ENCODE measurements around the gene WIPF3. TPM values are rescaled to one million over a fixed set of nuclear protein-coding genes. Genes with fewer than 3 reads are reported as not detected.

Gene WIPF3
- total RNA-seq, 1 donor from 2014 or later, result 4.0 TPM

- Mint-ChIP-seq H3K27ac (ENCODE audit: unreplicated experiment) (peak overlapping the region; percentile 68), H3K4me1 (peaks cover 20% of the 10 kb centered on the region), H3K27me3 (ENCODE audit: low read depth) (no peaks in the 10 kb centered on the region), H3K9me3 (no peaks in the 10 kb centered on the region), H3K36me3 (ENCODE audit: low read depth) (peaks cover 21% of the 10 kb centered on the region), H3K4me3 (no peak overlapping the region)
- DNase-seq (ENCODE audit: low read depth, low spot score), result no peak
- no peak for TF ChIP-seq CTCF (conservative IDR thresholded peaks at IDR 0.05)
Observed at GRCh38 chr7:29953726-29954347, 147.5 kb downstream of the WIPF3 start.

- Mint-ChIP-seq H3K4me3 (no peak overlapping the region), H3K27ac (ENCODE audit: unreplicated experiment) (no peak overlapping the region), H3K27me3 (ENCODE audit: low read depth) (no peaks in the 10 kb centered on the region), H3K36me3 (ENCODE audit: low read depth) (peaks cover 29% of the 10 kb centered on the region), H3K4me1 (peaks cover 22% of the 10 kb centered on the region), H3K9me3 (peaks cover 3% of the 10 kb centered on the region)
- no peak for TF ChIP-seq CTCF (conservative IDR thresholded peaks at IDR 0.05)
- DNase-seq (ENCODE audit: low read depth, low spot score), result no peak
Observed at GRCh38 chr7:29955075-29955792, 148.9 kb downstream of the WIPF3 start.

DNA sequence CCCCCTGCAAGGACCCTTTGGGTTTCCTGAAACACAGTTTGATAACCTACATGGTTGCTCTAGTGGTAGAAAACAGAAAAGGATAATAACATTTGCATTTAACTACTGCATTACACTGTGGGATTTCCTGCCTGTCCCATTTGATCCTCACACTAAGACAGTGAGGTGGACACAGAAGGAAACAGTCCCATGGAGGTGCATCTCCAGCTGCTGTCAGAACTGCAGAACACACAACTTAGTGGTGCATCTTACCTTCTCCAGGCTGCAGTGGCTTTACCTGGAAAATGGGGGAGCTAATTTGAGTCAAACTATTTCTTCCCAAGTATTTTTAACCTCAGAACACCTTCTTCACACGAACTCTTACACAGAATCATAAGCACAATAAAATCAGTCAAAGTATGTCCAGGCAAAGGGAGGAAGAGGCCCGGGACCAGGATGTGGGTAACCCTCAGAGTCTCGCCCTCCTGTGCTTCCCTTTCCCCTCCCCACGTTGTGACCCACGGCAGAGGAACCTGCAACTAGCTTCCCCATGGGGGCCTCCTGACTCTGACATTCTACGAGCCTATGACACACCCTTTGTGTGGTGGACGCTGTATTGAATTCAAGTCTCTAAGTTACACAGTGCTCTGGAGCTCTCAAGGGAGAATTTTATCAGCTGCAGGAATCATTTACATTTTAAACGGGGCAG, 149.6 kb downstream of the WIPF3 start:
- Mint-ChIP-seq H3K4me1 (peaks cover 22% of the 10 kb centered on the region), H3K4me3 (no peak overlapping the region), H3K36me3 (ENCODE audit: low read depth) (peaks cover 29% of the 10 kb centered on the region), H3K9me3 (peaks cover 3% of the 10 kb centered on the region), H3K27ac (ENCODE audit: unreplicated experiment) (no peak overlapping the region), H3K27me3 (ENCODE audit: low read depth) (no peaks in the 10 kb centered on the region)
- DNase-seq (ENCODE audit: low read depth, low spot score), result no peak
- TF ChIP-seq CTCF (conservative IDR thresholded peaks at IDR 0.05), result no peak

DNA sequence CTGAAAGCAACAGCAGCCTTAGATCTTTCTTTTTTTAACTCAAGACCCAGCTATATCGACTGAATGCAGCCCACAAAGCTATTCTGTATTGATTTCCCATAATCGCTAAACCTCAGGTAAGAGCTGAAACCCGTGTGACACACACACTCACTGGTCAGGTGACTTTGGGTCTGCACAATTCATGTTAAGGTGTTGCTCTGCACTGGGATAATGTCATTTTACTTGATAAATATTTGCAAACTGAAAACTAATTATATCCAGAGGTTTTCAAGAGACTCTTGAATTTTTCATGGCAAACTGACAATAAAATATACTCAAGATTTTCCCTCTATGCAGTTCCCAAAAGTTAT, 150.2 kb downstream of the WIPF3 start:
- H3K27me3 Mint-ChIP-seq (ENCODE audit: low read depth), result no peaks in the 10 kb centered on the region
- no peak overlapping the region for H3K27ac Mint-ChIP-seq (ENCODE audit: unreplicated experiment)
- peaks cover 3% of the 10 kb centered on the region for H3K9me3 Mint-ChIP-seq
- peaks cover 26% of the 10 kb centered on the region for H3K36me3 Mint-ChIP-seq (ENCODE audit: low read depth)
- peaks cover 22% of the 10 kb centered on the region for H3K4me1 Mint-ChIP-seq
- no peak for TF ChIP-seq CTCF (conservative IDR thresholded peaks at IDR 0.05)
- H3K4me3 Mint-ChIP-seq, result no peak overlapping the region
- DNase-seq (ENCODE audit: low read depth, low spot score), result no peak

GRCh38 chr7:29957521-29958310, 151.4 kb downstream of the WIPF3 start:
- H3K36me3 Mint-ChIP-seq (ENCODE audit: low read depth), result peaks cover 26% of the 10 kb centered on the region
- H3K27ac Mint-ChIP-seq (ENCODE audit: unreplicated experiment), result no peak overlapping the region
- no peak for DNase-seq (ENCODE audit: low read depth, low spot score)
- no peaks in the 10 kb centered on the region for H3K27me3 Mint-ChIP-seq (ENCODE audit: low read depth)
- peaks cover 22% of the 10 kb centered on the region for H3K4me1 Mint-ChIP-seq
- peaks cover 3% of the 10 kb centered on the region for H3K9me3 Mint-ChIP-seq
- no peak for TF ChIP-seq CTCF (conservative IDR thresholded peaks at IDR 0.05)
- no peak overlapping the region for H3K4me3 Mint-ChIP-seq
